Osteoblast (primary cell): ENCODE data around the gene TMEM190. TPM values are rescaled to one million over a fixed set of nuclear protein-coding genes. Genes with fewer than 3 reads are reported as not detected.

Experiments
- DNase-seq: peaks from one replicate; pipeline ENCODE4 v3.0.0; 2011; ENCODE audit warnings: low spot score, mixed read lengths; ENCODE audit not compliant: insufficient read length; ENCODE audit errors: missing footprints
- H2AFZ ChIP-seq: 2 replicates; pipeline ENCODE4 v1.6.0; 2011; ENCODE audit warnings: mild to moderate bottlenecking, low read length
- H3K27ac ChIP-seq: 2 replicates; pipeline ENCODE4 v1.5.1; 2011; ENCODE audit warnings: mild to moderate bottlenecking, low read depth, low read length, moderate library complexity
- H3K27me3 ChIP-seq: 2 replicates; pipeline ENCODE4 v1.6.0; 2012; ENCODE audit warnings: mild to moderate bottlenecking, control low read depth, inconsistent platforms, low read length, moderate library complexity; ENCODE audit not compliant: insufficient read depth
- H3K36me3 ChIP-seq: 2 replicates; pipeline ENCODE4 v1.5.1; 2011; ENCODE audit warnings: mild to moderate bottlenecking, low read length, control low read depth, moderate library complexity; ENCODE audit not compliant: insufficient read depth
- H3K4me1 ChIP-seq: 2 replicates; pipeline ENCODE4 v1.5.1; 2011; ENCODE audit warnings: mild to moderate bottlenecking, low read length, control low read depth, moderate library complexity; ENCODE audit not compliant: insufficient read depth
- H3K4me2 ChIP-seq: 2 replicates; pipeline ENCODE4 v1.6.0; 2011; ENCODE audit warnings: mild to moderate bottlenecking, low read length; ENCODE audit not compliant: insufficient read depth
- H3K4me3 ChIP-seq: fragments of 200-600 bp; sonication (generic); 3 replicates; pipeline ENCODE4 v1.5.1; 2012; ENCODE audit warnings: mild to moderate bottlenecking, low read length, inconsistent platforms; ENCODE audit not compliant: insufficient read depth
- H3K79me2 ChIP-seq: 2 replicates; pipeline ENCODE4 v1.6.0; 2012; ENCODE audit warnings: mild to moderate bottlenecking, low read length, control low read depth, inconsistent platforms; ENCODE audit not compliant: insufficient read depth
- H3K9me3 ChIP-seq: 2 replicates; pipeline ENCODE4 v1.5.1; 2011; ENCODE audit warnings: low read depth, low read length, control low read depth
- H4K20me1 ChIP-seq: 2 replicates; pipeline ENCODE4 v1.6.0; 2012; ENCODE audit warnings: mild to moderate bottlenecking, low read length, control low read depth; ENCODE audit not compliant: insufficient read depth
- CTCF ChIP-seq: IDR thresholded peaks from 2 replicates; pipeline ENCODE4 v1.5.1; 2011; ENCODE audit warnings: mild to moderate bottlenecking, low read depth, low read length, moderate library complexity; ENCODE audit errors: extremely low read depth
- total RNA-seq: library from RNA; depleted of rRNA; stranded (reverse); fragments of >200 nt; gene quantifications from 2 replicates; pipeline ENCODE4 v1.2.3, GENCODE V29; 2012

Gene TMEM190
- total RNA-seq, 1 donor = not detected

- H3K36me3 ChIP-seq = peaks cover 4% of the 10 kb centered on the region
- peak; percentile 99 for DNase-seq
- H3K9me3 ChIP-seq = no peaks in the 10 kb centered on the region
- peaks cover 9% of the 10 kb centered on the region for H3K79me2 ChIP-seq
- peaks cover 15% of the 10 kb centered on the region for H3K4me1 ChIP-seq
- H3K27ac ChIP-seq = no peak overlapping the region
- TF ChIP-seq CTCF = no peak
- peaks cover 8% of the 10 kb centered on the region for H4K20me1 ChIP-seq
- no peak overlapping the region for H2AFZ ChIP-seq
- H3K27me3 ChIP-seq = peaks cover 12% of the 10 kb centered on the region
- H3K4me2 ChIP-seq = peak overlapping the region; percentile 83
- H3K4me3 ChIP-seq = peak overlapping the region; percentile 80
Observed at GRCh38 chr19:55341171-55341588, 35.4 kb upstream of the TMEM190 start.

GRCh38 chr19:55341595-55342531 lies 34.8 kb upstream of the TMEM190 start:
- no peak overlapping the region for H2AFZ ChIP-seq

GRCh38 chr19:55344444-55344843 lies 32.2 kb upstream of the TMEM190 start:
- no peak overlapping the region for H3K4me3 ChIP-seq
- no peak overlapping the region for H3K27ac ChIP-seq
- H3K79me2 ChIP-seq = peaks cover 9% of the 10 kb centered on the region
- H3K9me3 ChIP-seq = no peaks in the 10 kb centered on the region
- no peak overlapping the region for H3K4me2 ChIP-seq
- no peak overlapping the region for H2AFZ ChIP-seq
- peaks cover 6% of the 10 kb centered on the region for H3K4me1 ChIP-seq
- peaks cover 4% of the 10 kb centered on the region for H3K36me3 ChIP-seq
- TF ChIP-seq CTCF = no peak
- H4K20me1 ChIP-seq = peaks cover 8% of the 10 kb centered on the region
- peak; percentile 89 for DNase-seq
- no peaks in the 10 kb centered on the region for H3K27me3 ChIP-seq

More at GRCh38 chr19:55341595-55342531, 34.8 kb upstream of the TMEM190 start:
- no peak for TF ChIP-seq CTCF
- Histone ChIP-seq H4K20me1 (peaks cover 8% of the 10 kb centered on the region), H3K79me2 (peaks cover 9% of the 10 kb centered on the region), H3K27ac (no peak overlapping the region), H3K27me3 (peaks cover 5% of the 10 kb centered on the region), H3K4me2 (peak overlapping the region; percentile 83), H3K4me3 (peak overlapping the region; percentile 80), H3K9me3 (no peaks in the 10 kb centered on the region), H3K36me3 (peaks cover 4% of the 10 kb centered on the region), H3K4me1 (peaks cover 15% of the 10 kb centered on the region)
- DNase-seq = peak; percentile 84

- peaks cover 6% of the 10 kb centered on the region for H3K79me2 ChIP-seq
- peaks cover 8% of the 10 kb centered on the region for H4K20me1 ChIP-seq
- H3K9me3 ChIP-seq = no peaks in the 10 kb centered on the region
- DNase-seq = no peak
- H3K4me1 ChIP-seq = peaks cover 6% of the 10 kb centered on the region
- H3K4me3 ChIP-seq = no peak overlapping the region
- no peak overlapping the region for H2AFZ ChIP-seq
- TF ChIP-seq CTCF = no peak
- no peak overlapping the region for H3K27ac ChIP-seq
- H3K36me3 ChIP-seq = peaks cover 4% of the 10 kb centered on the region
- no peaks in the 10 kb centered on the region for H3K27me3 ChIP-seq
- H3K4me2 ChIP-seq = no peak overlapping the region
Observed at GRCh38 chr19:55345101-55345817, 31.4 kb upstream of the TMEM190 start.
